A549 treated with ZK216348 at 1 μM for 4 hours (cell line): ENCODE results near the gene OLFM3. TPM values are rescaled to one million over a fixed set of nuclear protein-coding genes. Genes with fewer than 3 reads are reported as not detected.

Experiments
- total RNA-seq: library from RNA; stranded (reverse); fragments of 200-300 nt; extraction: Qiagen RNA extraction; gene quantifications from 5 replicates; pipeline ENCODE4 v1.2.3, GENCODE V29; 2022; ENCODE audit warnings: low read depth

OLFM3 gene
- total RNA-seq = not detected in 5 replicates

GRCh38 chr1:101996825-101997465 is at the start of gene OLFM3:
Gene OLFM3 (minus strand): TSS chr1:101996926.

